K562 treated with DMSO at 1 percent for 4 hours (cell line): ENCODE results near the gene CATSPERD. TPM values are rescaled to one million over a fixed set of nuclear protein-coding genes. Genes with fewer than 3 reads are reported as not detected.

Experiments used
- total RNA-seq: library from RNA; unstranded; fragments of 300-600 nt; gene quantifications from 2 replicates; pipeline ENCODE4 v1.2.3, GENCODE V29; 2022; ENCODE audit not compliant: insufficient read depth

The CATSPERD gene, protein sequence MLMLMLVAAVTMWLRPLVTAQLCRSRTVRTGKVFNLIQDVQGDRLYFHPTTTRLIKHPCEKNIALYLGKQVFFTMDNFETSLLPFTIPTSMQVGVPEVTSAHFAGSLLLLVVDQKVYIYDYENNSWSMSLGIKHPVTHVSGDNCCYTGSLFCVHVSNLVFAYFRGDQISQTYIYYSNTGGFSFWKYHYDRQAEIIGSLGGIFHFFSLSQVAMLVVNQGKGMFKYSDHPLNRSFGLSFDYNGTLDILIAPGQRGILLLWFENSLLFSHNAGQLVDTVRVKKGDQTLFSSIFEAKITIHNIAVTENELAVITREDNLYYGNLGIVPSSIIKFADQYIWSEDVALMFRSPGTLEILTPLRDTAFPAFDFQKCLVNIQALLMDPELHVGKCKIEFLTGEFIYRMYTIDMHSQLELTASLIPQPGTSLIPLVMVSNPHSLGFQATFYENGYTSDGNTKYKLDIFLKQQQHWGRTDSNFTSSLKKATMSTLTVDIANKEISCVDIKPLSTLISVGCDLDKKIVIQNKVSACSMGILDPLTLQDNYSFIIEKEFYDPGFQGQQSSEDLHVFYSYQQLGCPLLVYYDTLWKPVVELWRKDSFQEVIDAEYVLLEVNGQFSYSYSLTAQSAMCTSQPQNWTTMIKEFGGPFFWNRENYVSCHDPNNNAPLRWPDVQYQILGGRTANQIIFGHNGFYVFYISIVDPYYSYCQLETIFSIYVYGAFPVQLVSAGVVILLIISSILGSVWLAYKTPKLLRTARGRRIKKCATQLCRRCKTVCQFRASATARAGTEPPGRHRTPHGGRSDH
- total RNA-seq = not detected in 2 replicates

DNA sequence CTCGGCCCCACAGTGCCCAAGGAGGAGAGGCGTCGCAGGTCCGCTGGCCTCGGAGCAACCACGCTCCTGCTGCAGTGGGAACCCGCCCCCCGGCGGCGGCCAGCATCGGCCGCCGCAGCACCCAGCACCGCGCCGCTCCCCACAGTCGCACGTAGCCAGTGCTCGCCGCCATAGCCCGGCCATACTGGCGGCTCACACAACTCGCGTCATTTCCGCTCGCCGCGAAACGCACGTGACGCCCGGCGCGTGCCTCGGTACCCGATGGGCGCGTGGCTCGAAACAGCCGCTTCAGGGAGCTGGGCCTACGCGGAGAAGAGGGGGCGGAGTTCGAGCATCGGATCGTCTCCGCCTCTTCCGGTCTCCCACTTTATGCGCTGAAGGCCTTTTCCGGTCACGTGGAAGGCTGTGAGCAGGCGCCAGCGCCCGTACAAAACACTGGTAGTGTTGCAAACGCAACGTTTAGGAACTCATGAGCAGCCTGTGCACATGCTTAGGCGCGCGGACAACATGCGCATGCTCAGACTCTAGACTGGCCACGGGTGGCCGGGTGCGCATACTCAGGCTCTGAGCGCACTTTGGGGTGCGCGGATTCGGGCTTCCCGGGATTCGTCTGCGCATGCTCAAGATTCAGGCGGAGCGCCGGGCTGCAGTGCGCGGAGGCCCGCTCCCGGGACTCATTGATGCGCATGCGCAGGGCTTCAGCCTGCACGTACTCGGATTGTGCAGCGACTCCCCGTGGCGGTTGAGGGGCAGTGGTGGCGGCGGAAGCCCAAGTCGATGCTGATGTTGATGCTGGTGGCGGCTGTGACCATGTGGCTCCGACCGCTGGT, at the start of gene CATSPERD, which contains the start of gene LONP1:
TSS of gene CATSPERD (plus strand) at position 677 of the 830 bp plus-strand sequence. CDS start at position 778, 101 bp downstream.
TSS of gene LONP1 (minus strand) at position 186 of the 830 bp plus-strand sequence. CDS start at position 172, 14 bp downstream.

DNA sequence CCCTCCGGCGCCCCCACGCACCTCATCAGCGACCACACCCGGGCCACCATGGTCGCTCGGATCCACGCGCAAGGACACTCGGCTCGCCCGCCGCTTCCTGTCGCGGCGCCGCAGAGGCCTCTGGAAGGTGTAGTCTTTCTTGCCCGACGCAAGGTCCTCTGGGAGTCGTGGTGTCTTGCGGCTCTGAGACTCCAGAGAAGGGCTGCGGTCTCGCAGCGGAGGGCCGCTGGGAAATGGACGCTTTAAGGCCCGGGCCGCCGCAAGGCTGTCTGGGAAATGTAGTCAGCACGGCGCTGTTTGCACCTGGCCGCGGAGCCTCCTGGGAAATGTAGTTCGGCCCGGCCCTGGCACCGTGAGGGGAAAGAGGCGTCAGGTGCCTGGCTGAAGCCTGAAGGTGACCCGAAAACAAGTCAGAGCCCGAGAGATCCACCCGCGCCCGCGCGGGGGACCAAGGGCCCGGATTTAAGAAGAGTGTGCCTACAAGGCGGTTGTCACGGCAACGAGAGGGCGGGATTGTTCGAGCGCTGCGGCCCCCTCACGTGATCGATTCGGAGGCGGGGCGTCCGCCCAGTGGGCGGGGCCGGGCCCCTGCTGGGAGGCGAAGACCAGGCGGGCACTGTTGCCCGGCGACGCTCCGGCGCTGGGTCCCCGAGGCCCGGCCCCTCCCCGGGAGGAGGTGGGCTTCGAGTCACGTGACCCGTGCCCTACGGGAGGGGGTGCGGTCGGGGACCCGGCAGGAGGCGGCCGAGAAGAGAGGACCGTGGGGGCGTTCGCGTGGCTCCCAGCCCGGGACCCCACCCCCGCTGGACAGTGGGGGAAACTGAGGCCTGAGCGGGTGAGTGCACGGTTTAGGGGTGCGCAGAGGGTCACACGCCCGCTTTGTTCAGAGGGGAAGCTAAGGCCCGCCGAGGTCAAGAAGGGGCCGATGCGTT, 39.7 kb upstream of the CATSPERD start, which contains the start of the genes HSD11B1L and MICOS13:
TSS of gene HSD11B1L (plus strand) at position 591 of the 932 bp plus-strand sequence. CDS start 3,806 bp downstream, outside the sequence.
TSS of gene MICOS13 (minus strand) at position 80 of the 932 bp plus-strand sequence. CDS start at position 50, 30 bp downstream.

DNA sequence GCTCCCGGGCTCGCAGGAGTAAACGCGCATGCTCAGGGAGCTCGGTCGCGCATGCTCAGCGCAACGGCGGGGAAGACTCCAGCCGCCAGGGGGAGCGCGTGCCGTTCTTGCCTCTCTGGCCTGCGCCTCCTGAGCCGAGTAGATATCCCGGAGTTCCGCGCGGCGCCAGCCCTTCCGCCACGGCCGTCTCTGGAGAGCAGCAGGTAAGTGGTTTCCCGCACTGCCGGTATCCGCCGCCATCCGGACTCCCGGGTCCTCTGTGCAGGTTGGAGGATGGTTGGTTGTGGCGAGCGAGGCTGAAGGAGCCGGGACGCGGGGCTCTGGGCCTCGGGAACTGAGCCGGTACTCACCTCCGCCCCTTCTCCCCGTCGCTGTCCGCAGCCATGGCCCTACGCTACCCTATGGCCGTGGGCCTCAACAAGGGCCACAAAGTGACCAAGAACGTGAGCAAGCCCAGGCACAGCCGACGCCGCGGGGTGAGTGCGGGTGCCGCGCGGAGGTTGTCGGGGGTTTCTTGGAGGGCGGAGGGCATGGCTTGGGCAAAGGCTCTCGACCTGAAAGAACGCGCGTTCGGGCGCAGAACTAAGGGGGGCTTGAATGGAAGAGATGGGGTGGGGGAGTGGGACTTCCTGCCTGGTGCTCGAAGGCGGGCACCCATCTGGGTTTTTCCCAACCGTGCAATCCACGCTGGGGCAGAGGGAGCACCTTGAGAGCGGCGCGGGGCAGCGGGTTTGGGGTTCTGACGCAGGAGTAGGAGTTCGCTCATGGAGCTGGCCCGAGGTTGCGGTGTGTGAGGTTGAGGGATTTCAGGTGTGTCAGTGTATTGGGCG, 30.1 kb upstream of the CATSPERD start, which contains the start of gene RPL36:
TSS of gene RPL36 (plus strand) at position 171 of the 830 bp plus-strand sequence. CDS start at position 384, 213 bp downstream.

DNA sequence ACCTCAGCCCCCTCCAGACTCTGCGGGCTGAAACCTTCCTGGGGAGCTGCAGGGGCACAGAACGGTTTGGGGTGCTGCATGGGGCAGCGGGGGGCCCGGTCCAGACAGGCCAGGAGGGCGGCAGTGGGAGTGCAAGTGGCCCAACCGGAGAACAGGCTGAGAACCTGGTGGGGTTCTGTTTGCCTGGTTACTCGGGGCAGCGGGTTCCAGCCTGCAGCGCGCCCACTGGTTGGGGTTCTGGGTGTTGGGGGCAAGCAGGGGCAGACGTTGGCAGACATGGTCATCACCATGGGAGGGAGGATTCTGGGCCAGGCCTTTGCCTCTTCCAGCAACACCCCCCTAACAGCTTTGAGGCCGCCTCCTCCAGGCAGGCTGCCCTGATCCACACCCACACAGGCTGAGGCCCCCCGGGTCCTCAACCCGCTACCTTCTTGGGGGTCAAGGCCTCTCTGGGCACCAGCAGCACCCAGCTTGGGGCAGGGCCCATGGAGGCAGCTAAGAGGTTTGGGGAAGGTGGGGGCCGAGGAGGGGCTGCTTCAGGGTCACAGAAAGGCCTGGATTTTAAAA, 64.2 kb downstream of the CATSPERD start, which contains the start of gene PRR22:
TSS of gene PRR22 (minus strand) at position 166 of the 567 bp plus-strand sequence. CDS start at position 80, 86 bp downstream.

DNA sequence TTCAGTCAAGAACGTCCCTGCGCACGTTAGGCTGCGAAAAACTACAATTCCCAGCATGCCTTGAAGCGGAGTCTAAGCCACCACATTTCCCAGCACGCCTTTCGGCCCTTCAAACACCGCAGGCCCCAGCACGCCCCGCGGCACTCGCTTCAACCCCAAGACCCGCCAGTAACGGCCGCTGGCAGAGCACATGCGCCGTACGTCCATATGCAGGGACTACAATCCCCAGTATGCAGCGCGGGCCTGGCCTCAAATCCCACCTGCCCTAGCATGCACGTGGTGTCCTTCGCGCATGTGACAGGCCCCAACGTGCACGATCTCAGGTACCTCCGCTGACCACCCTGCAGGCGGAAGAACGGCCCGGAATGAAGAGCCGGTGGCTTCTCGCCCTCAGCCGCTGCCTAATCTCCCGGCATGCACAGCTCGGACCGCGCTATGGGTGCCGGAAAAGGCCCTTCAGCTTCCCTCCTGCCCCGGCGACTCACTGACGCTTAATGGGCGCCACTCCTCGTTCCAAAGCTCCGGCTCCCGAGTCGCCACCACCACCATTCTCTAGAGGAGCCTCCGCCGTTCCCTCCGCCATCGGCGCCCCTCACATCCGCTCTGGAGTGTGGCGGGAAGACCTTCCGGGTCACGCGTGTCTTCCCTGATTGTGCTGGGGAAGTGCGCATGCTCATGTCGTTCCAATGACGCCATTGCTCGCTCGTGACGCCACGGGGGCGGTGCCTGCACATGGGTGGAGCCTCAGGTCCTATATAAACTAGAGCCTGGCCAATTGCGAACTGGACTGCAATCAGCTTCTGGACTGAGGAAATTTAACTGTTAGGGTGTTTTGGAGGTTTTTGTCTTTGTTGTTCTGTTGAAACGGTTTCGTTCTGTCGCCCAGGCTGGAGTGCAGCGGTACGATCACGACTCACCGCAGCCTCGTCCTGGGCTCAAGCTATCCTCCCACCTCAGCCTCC, 70.4 kb downstream of the CATSPERD start, which contains the start of gene DUS3L:
TSS of gene DUS3L (minus strand) at position 605 of the 962 bp plus-strand sequence. CDS start at position 583, 22 bp downstream.

DNA sequence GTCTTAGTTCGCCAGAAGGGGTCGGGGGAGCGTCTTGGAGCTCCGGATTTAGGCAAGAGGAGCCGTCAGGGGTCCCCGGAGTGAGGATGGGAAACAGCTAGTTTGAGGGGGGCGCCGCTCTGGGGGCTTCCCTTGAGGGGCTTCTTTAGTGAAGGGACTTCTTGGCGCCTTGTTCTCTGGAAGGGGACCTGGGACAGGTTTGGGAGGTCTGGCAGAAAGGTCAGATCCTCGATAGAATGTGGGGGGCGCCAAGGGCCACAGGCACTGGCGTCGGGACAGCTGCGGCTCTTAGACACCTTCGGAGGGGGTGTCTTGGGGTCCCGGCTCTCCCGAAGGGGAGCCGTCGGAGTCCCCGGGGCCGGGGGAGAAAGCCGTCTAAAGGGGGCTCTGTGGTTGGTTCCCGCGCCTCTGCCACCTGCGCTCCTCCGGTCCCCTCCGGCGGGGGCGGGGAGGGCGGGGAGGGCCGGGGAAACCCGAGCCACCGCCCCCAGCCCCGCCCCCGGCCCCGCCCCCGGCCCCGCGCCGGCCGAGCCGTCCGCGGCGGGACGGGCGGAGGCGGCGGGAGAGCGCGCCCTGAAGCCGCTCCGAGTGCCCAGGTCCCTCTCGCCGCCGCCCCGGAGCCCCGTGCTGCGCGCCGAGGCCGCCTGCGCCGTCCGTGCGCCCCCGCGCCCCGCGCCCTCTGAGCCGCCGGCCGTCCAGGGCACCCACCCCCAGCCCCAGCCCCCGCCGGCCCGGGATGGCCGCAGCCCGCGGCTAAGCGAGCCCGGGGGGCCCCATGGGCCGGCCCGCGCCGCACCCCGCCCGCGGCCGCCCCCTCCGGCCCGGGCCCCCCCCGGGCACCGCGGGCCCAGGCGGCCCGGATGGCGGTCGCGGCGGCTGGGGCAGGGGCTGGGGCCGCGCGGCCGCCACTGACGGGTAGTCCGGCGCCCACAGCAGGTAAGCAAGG, 84.4 kb downstream of the CATSPERD start, which contains the start of gene NRTN:
TSS of gene NRTN (plus strand) at position 552 of the 946 bp plus-strand sequence. CDS start 19,099 bp downstream, outside the sequence.

Other genes with a start within 250 kb of the CATSPERD start
- 1.8 and 3.0 TPM in 2 replicates for gene TINCR, start 152.7 kb upstream of the CATSPERD start, total RNA-seq
- 55.5 and 80.7 TPM in 2 replicates for gene SAFB2, start 97.9 kb upstream of the CATSPERD start, total RNA-seq
- 108 and 141 TPM in 2 replicates for gene SAFB, start 97.6 kb upstream of the CATSPERD start, total RNA-seq
- gene MICOS13, start 40.1 kb upstream of the CATSPERD start, total RNA-seq = 34.1 and 41.8 TPM in 2 replicates
- 7.8 and 11.4 TPM in 2 replicates for gene HSD11B1L, start 39.6 kb upstream of the CATSPERD start, total RNA-seq
- 1,206 and 1,238 TPM in 2 replicates for gene RPL36, start 30.3 kb upstream of the CATSPERD start, total RNA-seq
- 277 and 318 TPM in 2 replicates for gene LONP1, start 491 bp upstream of the CATSPERD start, total RNA-seq
- gene PRR22, start 64.1 kb downstream of the CATSPERD start, total RNA-seq = 2.1 and 2.6 TPM in 2 replicates
- gene DUS3L, start 70.5 kb downstream of the CATSPERD start, total RNA-seq = 65.0 and 88.9 TPM in 2 replicates
- gene NRTN, start 84.4 kb downstream of the CATSPERD start, total RNA-seq = 17.2 and 19.6 TPM in 2 replicates
- not detected in 2 replicates for gene FUT6, start 119.1 kb downstream of the CATSPERD start, total RNA-seq
- gene FUT3, start 130.8 kb downstream of the CATSPERD start, total RNA-seq = 0.65 TPM in 1 of 2 replicates, not detected in the other
- not detected in 2 replicates for gene FUT5, start 149.9 kb downstream of the CATSPERD start, total RNA-seq
- gene NDUFA11, start 183.2 kb downstream of the CATSPERD start, total RNA-seq = 619 and 681 TPM in 2 replicates
- gene VMAC, start 184.2 kb downstream of the CATSPERD start, total RNA-seq = 1.1 and 2.0 TPM in 2 replicates
- gene CAPS, start 193.6 kb downstream of the CATSPERD start, total RNA-seq = 9.7 and 12.0 TPM in 2 replicates